ENCODE results near the gene SBNO2. TPM values are rescaled to one million over a fixed set of nuclear protein-coding genes. Genes with fewer than 3 reads are reported as not detected.

SBNO2 gene
- total RNA-seq, 1 donor from 2014 or later = 120 TPM

- no peak overlapping the region for H3K27ac ChIP-seq
- no peak for DNase-seq (ENCODE audit: low spot score in 2 of 2)
- H3K9me3 ChIP-seq = no peaks in the 10 kb centered on the region
- no peaks in the 10 kb centered on the region for H3K27me3 ChIP-seq
- H3K4me1 ChIP-seq = no peaks in the 10 kb centered on the region
- TF ChIP-seq CTCF (IDR thresholded peaks at IDR 0.05) = no peak
- intact Hi-C loops (cut with DNase I) = no loop called here
- H3K36me3 ChIP-seq = peaks cover 0 to 12% of the 10 kb centered on the region in 2 donors
- no peak overlapping the region for H3K4me3 ChIP-seq
Measured at GRCh38 chr19:1163934-1164683, 10.0 kb downstream of the SBNO2 start.

GRCh38 chr19:1163283-1163933 is 10.7 kb downstream of the SBNO2 start:
- H3K36me3 ChIP-seq = peaks cover 0 to 14% of the 10 kb centered on the region in 2 donors
- H3K9me3 ChIP-seq = no peaks in the 10 kb centered on the region
- TF ChIP-seq CTCF (IDR thresholded peaks at IDR 0.05) = no peak
- no peak overlapping the region for H3K27ac ChIP-seq
- no peaks in the 10 kb centered on the region for H3K4me1 ChIP-seq
- H3K27me3 ChIP-seq = no peaks in the 10 kb centered on the region
- no peak for DNase-seq (ENCODE audit: low spot score in 2 of 2)
- H3K4me3 ChIP-seq = no peak overlapping the region
- intact Hi-C loops (cut with DNase I) = no loop called here

- H3K36me3 ChIP-seq = peaks cover 0 to 12% of the 10 kb centered on the region in 2 donors
- H3K27me3 ChIP-seq = no peaks in the 10 kb centered on the region
- no peak for TF ChIP-seq CTCF (IDR thresholded peaks at IDR 0.05)
- no peaks in the 10 kb centered on the region for H3K4me1 ChIP-seq
- H3K27ac ChIP-seq = no peak overlapping the region
- H3K9me3 ChIP-seq = no peaks in the 10 kb centered on the region
- intact Hi-C loops (cut with DNase I) = no loop called here
- H3K4me3 ChIP-seq = no peak overlapping the region
- no peak for DNase-seq (ENCODE audit: low spot score in 2 of 2)
Measured at GRCh38 chr19:1162404-1163282, 11.4 kb downstream of the SBNO2 start.

DNA sequence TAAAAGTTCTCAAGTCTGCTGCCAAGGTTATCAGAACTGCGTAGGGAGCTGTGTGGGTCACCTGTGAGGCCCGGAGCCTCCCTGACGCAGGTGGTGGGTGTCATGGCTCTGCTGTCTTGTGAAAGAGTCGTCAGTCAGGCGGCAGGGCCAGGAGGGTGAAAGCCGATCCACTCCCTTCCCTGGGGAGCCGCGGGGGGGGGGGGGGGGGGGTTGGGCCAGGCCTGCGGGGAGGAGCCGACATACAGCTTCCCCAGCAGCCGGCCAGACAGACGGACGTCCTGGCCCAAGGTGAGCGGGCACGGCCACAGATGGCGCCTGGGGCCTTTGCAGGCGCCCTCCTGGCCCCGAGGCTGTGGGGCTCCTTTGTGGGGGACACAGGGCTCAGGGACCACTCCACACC is 12.4 kb downstream of the SBNO2 start:
- H3K4me1 ChIP-seq = no peaks in the 10 kb centered on the region
- intact Hi-C loops (cut with DNase I) = no loop called here
- H3K4me3 ChIP-seq = no peak overlapping the region
- no peak for DNase-seq (ENCODE audit: low spot score in 2 of 2)
- peaks cover 0 to 7% of the 10 kb centered on the region in 2 donors for H3K36me3 ChIP-seq
- H3K27me3 ChIP-seq = no peaks in the 10 kb centered on the region
- H3K27ac ChIP-seq = peak overlapping the region in 1 of 2 donors; percentile 11
- no peaks in the 10 kb centered on the region for H3K9me3 ChIP-seq
- TF ChIP-seq CTCF (IDR thresholded peaks at IDR 0.05) = no peak

DNA sequence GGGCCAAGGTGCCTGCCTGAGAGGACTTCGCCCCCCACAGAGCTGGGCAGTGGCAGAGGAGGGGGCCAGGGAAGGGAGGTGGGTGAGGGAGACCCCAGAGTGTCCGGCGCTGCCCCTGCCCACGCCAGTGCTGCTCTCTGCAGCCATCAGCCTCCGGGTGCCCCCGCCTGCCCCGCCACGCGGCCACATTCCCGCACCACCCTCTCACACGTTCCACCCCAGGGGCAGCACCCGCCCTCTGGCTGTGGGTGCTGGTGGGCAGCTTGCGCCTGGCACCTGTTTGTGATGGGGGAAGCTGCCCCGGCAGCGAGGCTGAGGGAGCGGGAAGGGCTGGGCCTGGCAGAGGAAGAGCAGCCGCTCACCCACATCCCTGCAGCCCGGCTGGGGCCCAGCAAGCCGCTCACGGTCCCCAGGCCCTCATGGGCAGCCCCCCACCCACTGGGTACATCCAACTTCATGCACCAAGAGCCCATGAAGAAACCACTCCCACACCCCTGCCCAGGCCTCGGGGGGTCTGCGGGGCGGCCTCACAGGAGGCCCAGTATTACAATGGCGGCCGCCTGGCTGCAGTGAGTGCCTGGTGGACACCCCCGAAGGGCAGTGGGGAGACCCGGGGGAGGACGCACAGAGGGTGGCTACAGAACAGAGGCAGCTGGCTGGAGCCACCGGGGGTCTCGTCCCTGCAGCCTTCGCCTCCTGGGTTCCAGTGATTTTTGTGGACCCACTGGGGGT is 14.0 kb downstream of the SBNO2 start:
- Histone ChIP-seq H3K36me3 (peaks cover 0 to 7% of the 10 kb centered on the region in 2 donors), H3K4me1 (peaks cover 5 to 12% of the 10 kb centered on the region in 2 donors), H3K9me3 (no peaks in the 10 kb centered on the region), H3K27ac (no peak overlapping the region), H3K4me3 (no peak overlapping the region), H3K27me3 (no peaks in the 10 kb centered on the region)
- TF ChIP-seq CTCF (IDR thresholded peaks at IDR 0.05) = no peak
- no peak for DNase-seq (ENCODE audit: low spot score in 2 of 2)
- intact Hi-C loops (cut with DNase I) = no loop called here
